DND-41 (cell line): ENCODE results near the gene FSCN2.

Source experiments
- ATAC-seq: fragments of 200-7000 bp; cut with Tn5 transposase; 3 replicates; pipeline ENCODE4 v1.9.1; 2021; ENCODE audit warnings: low read depth; ENCODE audit not compliant: insufficient read depth
- DNase-seq: peaks from one replicate; pipeline ENCODE4 v3.0.0-alpha.2; 2020
- H2AFZ ChIP-seq: 2 replicates; pipeline ENCODE4 v1.6.0; 2012; ENCODE audit warnings: low read depth, low read length
- H3K27ac ChIP-seq: 2 replicates; pipeline ENCODE4 v1.5.1; 2012; ENCODE audit warnings: low read length, inconsistent platforms
- H3K27me3 ChIP-seq: fragments of 200-600 bp; sonication (generic); 2 replicates; pipeline ENCODE4 v1.6.0; 2012; ENCODE audit warnings: low read length, mild to moderate bottlenecking, inconsistent platforms; ENCODE audit not compliant: insufficient read depth, poor library complexity
- H3K36me3 ChIP-seq: 2 replicates; pipeline ENCODE4 v1.5.1; 2012; ENCODE audit warnings: low read length, inconsistent platforms; ENCODE audit not compliant: insufficient read depth
- H3K4me1 ChIP-seq: 2 replicates; pipeline ENCODE4 v1.5.1; 2012; ENCODE audit warnings: mild to moderate bottlenecking, low read length; ENCODE audit not compliant: insufficient read depth
- H3K4me2 ChIP-seq: 2 replicates; pipeline ENCODE4 v1.6.0; 2012; ENCODE audit warnings: mild to moderate bottlenecking, moderate library complexity, low read length, inconsistent platforms; ENCODE audit not compliant: insufficient read depth
- H3K4me3 ChIP-seq, 2 experiments: fragments of 200-600 bp in 1 of 2; shearing (Covaris generic) in 1 of 2; 2 replicates each; pipeline ENCODE4 v1.5.1; 2012 to 2016; ENCODE audit warnings: inconsistent platforms in 2 of 2, low read length in 2 of 2, mild to moderate bottlenecking in 2 of 2, low read depth in 1 of 2, moderate library complexity in 1 of 2
- H3K79me2 ChIP-seq: 2 replicates; pipeline ENCODE4 v1.6.0; 2012; ENCODE audit warnings: low read length, inconsistent platforms; ENCODE audit not compliant: insufficient read depth
- H3K9ac ChIP-seq: 2 replicates; pipeline ENCODE4 v1.6.0; 2012; ENCODE audit warnings: low read depth, mild to moderate bottlenecking, inconsistent platforms, low read length, moderate library complexity
- H3K9me3 ChIP-seq: 2 replicates; pipeline ENCODE4 v1.5.1; 2012; ENCODE audit warnings: low read length, moderate library complexity, mild to moderate bottlenecking, inconsistent platforms; ENCODE audit not compliant: insufficient read depth, severe bottlenecking
- H4K20me1 ChIP-seq: 2 replicates; pipeline ENCODE4 v1.6.0; 2012; ENCODE audit warnings: low read length; ENCODE audit not compliant: insufficient read depth
- CTCF ChIP-seq: IDR thresholded peaks from 2 replicates; pipeline ENCODE4 v1.5.1; 2012; ENCODE audit warnings: borderline replicate concordance, low read length, moderate library complexity, mild to moderate bottlenecking; ENCODE audit not compliant: poor library complexity, severe bottlenecking; ENCODE audit errors: extremely low read depth
- EZH2 ChIP-seq: IDR thresholded peaks from 3 replicates; pipeline ENCODE4 v1.6.1; 2012; ENCODE audit warnings: borderline replicate concordance, low read depth, mild to moderate bottlenecking, moderate library complexity, low read length, inconsistent platforms; ENCODE audit not compliant: severe bottlenecking

The FSCN2 gene

GRCh38 chr17:81483085-81483861 lies 44.9 kb upstream of the FSCN2 start:
- H3K9me3 ChIP-seq, result no peaks in the 10 kb centered on the region
- ATAC-seq (peak; percentile 12), DNase-seq (peak; percentile 75)
- peak overlapping the region; percentile 91 for H2AFZ ChIP-seq
- no peaks in the 10 kb centered on the region; the same call in 1 of the 2 replicates for H3K36me3 ChIP-seq
- H3K9ac ChIP-seq, result peak overlapping the region; percentile 77
- H3K4me3 ChIP-seq, result peak overlapping the region; percentile 17 to 69; a peak in 3 of 4 replicates
- H4K20me1 ChIP-seq, result no peaks in the 10 kb centered on the region
- H3K27me3 ChIP-seq, result no peaks in the 10 kb centered on the region
- peaks cover 16% of the 10 kb centered on the region for H3K79me2 ChIP-seq
- peaks cover 72% of the 10 kb centered on the region for H3K4me1 ChIP-seq
- H3K27ac ChIP-seq, result peak overlapping the region; percentile 74
- no peak for TF ChIP-seq EZH2
- TF ChIP-seq CTCF, result no peak
- H3K4me2 ChIP-seq, result peak overlapping the region; percentile 85

- Histone ChIP-seq H3K9ac (peak overlapping the region; percentile 77), H2AFZ (peak overlapping the region; percentile 91), H3K4me1 (peaks cover 77% of the 10 kb centered on the region), H3K9me3 (no peaks in the 10 kb centered on the region), H3K36me3 (no peaks in the 10 kb centered on the region; the same call in 1 of the 2 replicates), H3K79me2 (peaks cover 21% of the 10 kb centered on the region), H3K27me3 (no peaks in the 10 kb centered on the region), H3K4me2 (peak overlapping the region; percentile 85), H4K20me1 (no peaks in the 10 kb centered on the region), H3K4me3 (peak overlapping the region; percentile 17 to 69; a peak in 3 of 4 replicates), H3K27ac (peak overlapping the region; percentile 74)
- TF ChIP-seq CTCF (no peak), EZH2 (no peak)
- ATAC-seq (peak; percentile 10), DNase-seq (peak; percentile 56)
These were observed 44.3 kb upstream of the FSCN2 start for GRCh38 chr17:81483862-81484194.

GRCh38 chr17:81484195-81484979 lies 43.8 kb upstream of the FSCN2 start:
- H3K9ac ChIP-seq, result peak overlapping the region; percentile 77
- peaks cover 21% of the 10 kb centered on the region for H3K79me2 ChIP-seq
- H3K4me2 ChIP-seq, result peak overlapping the region; percentile 85
- peaks cover 80% of the 10 kb centered on the region for H3K4me1 ChIP-seq
- H3K36me3 ChIP-seq, result no peaks in the 10 kb centered on the region; the same call in 1 of the 2 replicates
- H2AFZ ChIP-seq, result peak overlapping the region; percentile 92
- no peaks in the 10 kb centered on the region for H3K27me3 ChIP-seq
- peak; percentile 46 for ATAC-seq
- no peaks in the 10 kb centered on the region for H4K20me1 ChIP-seq
- H3K9me3 ChIP-seq, result no peaks in the 10 kb centered on the region
- peak overlapping the region; percentile 77 for H3K27ac ChIP-seq
- TF ChIP-seq CTCF (peak; percentile 93), EZH2 (no peak)
- peak overlapping the region; percentile 17 to 69; a peak in 3 of 4 replicates for H3K4me3 ChIP-seq
- DNase-seq, result peak; percentile 91
